Stimulated activated CD4-positive, alpha-beta T cell treated with anti-CD3 and anti-CD28 coated beads, Interleukin-1b, Interleukin-23, amount 100 ng/mL, for 4 hours (primary cell): ENCODE results near the gene LRRK1.

Source experiments
- DNase-seq, 2 donors: peaks; one replicate each; pipeline ENCODE4 v3.0.0-alpha.2; 2020; ENCODE audit warnings: low read depth in 2 of 2

LRRK1 gene

GRCh38 chr15:100890850-100891249 lies 28.3 kb upstream of the LRRK1 start:
- DNase-seq = no peak

GRCh38 chr15:100891307-100892012 lies 27.7 kb upstream of the LRRK1 start:
- DNase-seq = no peak

GRCh38 chr15:100892013-100892355 lies 27.2 kb upstream of the LRRK1 start:
- no peak for DNase-seq

- DNase-seq = no peak
Observed at GRCh38 chr15:100893261-100893963, 25.7 kb upstream of the LRRK1 start.

GRCh38 chr15:100893964-100894295 lies 25.2 kb upstream of the LRRK1 start:
- no peak for DNase-seq

GRCh38 chr15:100895721-100896120 lies 23.4 kb upstream of the LRRK1 start:
- DNase-seq = no peak

- DNase-seq = no peak
Observed at GRCh38 chr15:100897221-100898151, 21.7 kb upstream of the LRRK1 start.

- no peak for DNase-seq
Observed at GRCh38 chr15:100898152-100898490, 21.0 kb upstream of the LRRK1 start.

GRCh38 chr15:100898661-100899462 lies 20.3 kb upstream of the LRRK1 start:
- DNase-seq = no peak

GRCh38 chr15:100899601-100900000 lies 19.6 kb upstream of the LRRK1 start:
- DNase-seq = no peak

- DNase-seq = no peak
Observed at GRCh38 chr15:100900136-100900794, 18.9 kb upstream of the LRRK1 start.

- no peak for DNase-seq
Observed at GRCh38 chr15:100900795-100901169, 18.4 kb upstream of the LRRK1 start.

GRCh38 chr15:100901296-100901695 lies 17.9 kb upstream of the LRRK1 start:
- DNase-seq = no peak

GRCh38 chr15:100901702-100902435 lies 17.3 kb upstream of the LRRK1 start:
- DNase-seq = no peak

GRCh38 chr15:100902436-100903167 lies 16.6 kb upstream of the LRRK1 start:
- DNase-seq = no peak

- no peak for DNase-seq
Observed at GRCh38 chr15:100903168-100903554, 16.0 kb upstream of the LRRK1 start.

GRCh38 chr15:100905850-100906249 lies 13.3 kb upstream of the LRRK1 start:
- DNase-seq = no peak

GRCh38 chr15:100908466-100908865 lies 10.7 kb upstream of the LRRK1 start:
- DNase-seq = no peak

GRCh38 chr15:100909565-100909964 lies 9.6 kb upstream of the LRRK1 start:
- no peak for DNase-seq
